Measurements from ENCODE around the gene STAG3. TPM values are rescaled to one million over a fixed set of nuclear protein-coding genes. Genes with fewer than 3 reads are reported as not detected.
"Not testable (repeated sequence)": the region's sequence is repeated elsewhere in the genome, so short reads cannot be mapped to it uniquely, and the experiment has no call there.

STAG3 gene
- total RNA-seq, 4 donors from 2014 or later, result 0.13 to 0.92 (median 0.50) TPM; not detected in 1

- no peaks in the 10 kb centered on the region for H3K9me3 ChIP-seq
- 93% methylated on average over 14 of the region's 14 CpGs for WGBS
- H3K4me1 ChIP-seq, result peaks cover 0 to 4% (median 2%) of the 10 kb centered on the region in 4 donors
- H3K27ac ChIP-seq (replicated peaks in 1 of 4), result no peak overlapping the region
- intact Hi-C loops (cut with DNase I), result no loop called here
- DNase-seq (ENCODE audit: extremely low spot score), result no peak
- no peak overlapping the region for H3K4me3 ChIP-seq
- TF ChIP-seq POLR2A (IDR thresholded peaks at IDR 0.05; ENCODE audit: low read depth) (no peak), EP300 (IDR thresholded peaks at IDR 0.05) (no peak), CTCF (IDR thresholded peaks at IDR 0.05) (no peak), POLR2AphosphoS5 (IDR thresholded peaks at IDR 0.05) (no peak)
- H3K36me3 ChIP-seq, result peaks cover 0 to 44% (median 28%) of the 10 kb centered on the region in 4 donors
- no peaks in the 10 kb centered on the region for H3K27me3 ChIP-seq
These were observed 44.2 kb downstream of the STAG3 start for GRCh38 chr7:100221767-100222444.

DNA sequence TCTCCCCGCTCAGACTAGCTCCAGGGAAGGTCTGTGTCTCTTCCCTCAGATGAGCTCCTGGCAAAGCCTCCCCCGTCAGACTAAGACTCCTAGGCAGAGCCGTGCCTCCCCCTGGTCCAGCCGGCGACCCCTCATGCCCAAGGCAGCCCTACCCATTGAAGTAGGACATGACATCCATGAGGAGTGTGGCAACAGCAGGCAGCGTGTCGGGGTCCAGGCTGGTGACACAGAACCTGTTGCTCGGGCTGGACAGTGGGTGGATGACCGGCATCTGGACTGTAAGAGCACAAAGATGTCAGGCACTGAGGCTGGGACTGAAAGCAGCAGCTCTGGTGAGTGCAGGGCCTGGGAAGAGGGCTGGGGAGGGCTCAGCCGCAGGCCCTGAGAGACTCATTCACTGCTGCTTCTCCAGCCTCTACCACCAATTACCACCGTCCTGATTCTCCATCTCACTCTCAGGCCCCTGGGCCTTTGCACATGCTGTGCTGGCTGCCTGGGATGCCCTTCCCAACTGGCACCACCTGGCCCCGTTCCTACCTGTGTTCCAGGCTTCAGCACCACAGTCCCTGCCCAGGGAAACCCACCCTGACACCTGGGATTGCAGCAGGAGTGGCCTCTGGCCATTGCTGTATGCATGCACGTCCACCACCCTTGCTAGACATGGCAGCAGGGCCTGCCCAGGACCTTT, 44.9 kb downstream of the STAG3 start:
- Histone ChIP-seq H3K27me3 (no peaks in the 10 kb centered on the region), H3K27ac (replicated peaks in 1 of 4) (no peak overlapping the region), H3K4me1 (peaks cover 0 to 3% (median under 1%) of the 10 kb centered on the region in 4 donors), H3K4me3 (no peak overlapping the region), H3K9me3 (no peaks in the 10 kb centered on the region), H3K36me3 (peaks cover 0 to 50% (median 28%) of the 10 kb centered on the region in 4 donors)
- DNase-seq (ENCODE audit: extremely low spot score), result no peak
- TF ChIP-seq EP300 (IDR thresholded peaks at IDR 0.05), result no peak
- TF ChIP-seq POLR2AphosphoS5 (IDR thresholded peaks at IDR 0.05), result no peak
- no peak for TF ChIP-seq POLR2A (IDR thresholded peaks at IDR 0.05; ENCODE audit: low read depth)
- WGBS, result 92% methylated on average over 9 of the region's 13 CpGs
- intact Hi-C loops (cut with DNase I), result no loop called here

DNA sequence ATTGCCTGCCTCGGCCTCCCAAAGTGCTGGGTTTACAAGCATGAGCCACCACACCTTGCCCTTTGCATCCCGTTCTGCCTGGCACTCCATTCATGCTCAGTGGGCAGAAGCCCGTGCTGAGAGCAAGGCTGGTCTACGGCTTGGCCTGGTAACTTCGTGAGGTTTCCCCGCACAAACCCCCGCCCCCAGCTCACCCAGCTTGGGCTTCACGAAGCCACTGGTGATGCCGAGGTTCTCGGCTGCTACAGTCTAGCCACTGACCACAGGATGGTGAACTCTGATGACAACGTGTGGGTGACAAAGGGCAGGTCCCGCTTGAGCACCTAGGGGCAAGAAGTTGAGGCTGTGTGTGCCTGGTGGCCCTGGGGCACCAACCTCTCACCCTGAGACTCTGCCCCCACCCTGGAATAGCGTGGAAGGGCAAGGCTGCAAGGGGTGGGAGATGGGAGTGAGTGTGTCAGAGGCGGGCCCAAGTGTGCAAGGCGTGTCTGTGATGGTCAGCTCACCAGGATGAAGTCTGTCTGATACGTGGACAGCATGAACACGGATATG, 45.7 kb downstream of the STAG3 start:
- intact Hi-C loops (cut with DNase I); DNase-seq (ENCODE audit: extremely low spot score); H3K9me3 ChIP-seq; H3K27me3 ChIP-seq; H3K4me3 ChIP-seq; H3K27ac ChIP-seq (replicated peaks in 1 of 4); H3K4me1 ChIP-seq: not testable (repeated sequence)
- peaks cover 0 to 54% (median 28%) of the 10 kb centered on the region in 4 donors for H3K36me3 ChIP-seq
- WGBS, result 82% methylated on average over 3 of the region's 17 CpGs

DNA sequence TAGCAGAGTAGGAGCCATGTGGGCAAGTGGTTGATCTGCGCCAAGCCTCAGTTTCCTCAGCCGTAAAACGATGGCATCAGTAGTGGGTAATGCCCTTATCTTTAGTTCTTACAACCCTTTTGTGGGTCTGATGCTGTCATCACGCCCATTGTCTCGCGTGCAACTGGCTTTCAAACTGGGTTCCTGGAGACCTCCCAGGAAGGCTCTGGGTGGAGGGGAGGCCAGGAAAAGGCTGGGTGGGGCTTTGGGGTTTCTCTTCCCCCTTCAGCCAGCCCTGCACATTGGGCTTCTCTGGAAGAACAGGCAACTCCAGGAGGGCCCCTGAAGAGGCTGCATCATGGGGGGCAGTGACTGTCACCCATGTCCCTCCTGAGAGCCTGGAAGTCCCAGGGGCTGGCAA, 47.2 kb downstream of the STAG3 start:
- DNase-seq (ENCODE audit: extremely low spot score); intact Hi-C loops (cut with DNase I); H3K27ac ChIP-seq (replicated peaks in 1 of 4); H3K4me1 ChIP-seq; H3K4me3 ChIP-seq; H3K9me3 ChIP-seq; H3K27me3 ChIP-seq: not testable (repeated sequence)
- whole genome bisulfite sequencing, result 96% methylated on average over 3 of the region's 6 CpGs
- peaks cover 0 to 56% (median 28%) of the 10 kb centered on the region in 4 donors for H3K36me3 ChIP-seq

DNA sequence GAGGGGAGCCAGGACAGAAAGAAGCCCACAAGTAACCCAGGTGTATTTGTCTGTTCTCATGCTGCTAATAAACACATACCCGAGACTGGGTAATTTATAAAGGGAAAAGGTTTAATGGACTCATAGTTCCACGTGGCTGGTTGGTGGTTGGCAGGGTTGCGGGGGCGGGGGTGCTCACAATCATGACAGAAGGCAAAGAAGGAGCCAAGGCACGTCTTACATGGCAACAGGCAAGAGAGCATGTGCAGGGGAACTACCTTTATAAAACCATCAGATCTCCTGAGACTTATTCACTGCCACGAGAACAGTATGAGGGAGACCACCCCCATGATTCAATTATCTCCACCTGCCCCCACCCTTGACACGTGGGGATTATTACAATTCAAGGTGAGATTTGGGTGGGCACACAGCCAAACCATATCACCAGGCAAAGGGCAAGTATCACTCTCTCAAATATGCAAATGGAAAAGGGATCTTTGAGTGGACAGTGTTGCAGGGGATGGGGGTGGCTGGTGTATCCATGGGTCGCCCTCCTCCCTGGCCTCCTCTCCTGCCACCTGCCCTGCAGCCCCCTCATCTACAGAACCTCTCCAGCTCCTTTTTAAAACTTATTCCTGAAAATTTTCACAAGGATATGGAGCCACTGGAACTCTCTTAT, 57.1 kb downstream of the STAG3 start:
- H3K36me3 ChIP-seq, result peaks cover 0 to 20% (median 4%) of the 10 kb centered on the region in 4 donors
- H3K27ac ChIP-seq (replicated peaks in 1 of 4); H3K9me3 ChIP-seq; H3K27me3 ChIP-seq; H3K4me1 ChIP-seq; intact Hi-C loops (cut with DNase I); DNase-seq (ENCODE audit: extremely low spot score); H3K4me3 ChIP-seq: not testable (repeated sequence)
- 87% methylated on average over 8 of the region's 8 CpGs for WGBS

- WGBS, result 95% methylated on average over 7 of the region's 7 CpGs
- H3K27me3 ChIP-seq; H3K4me3 ChIP-seq; H3K27ac ChIP-seq (replicated peaks in 1 of 4); DNase-seq (ENCODE audit: extremely low spot score); H3K9me3 ChIP-seq; H3K36me3 ChIP-seq; intact Hi-C loops (cut with DNase I): not testable (repeated sequence)
- peaks cover 5 to 10% (median 7%) of the 10 kb centered on the region in 4 donors for H3K4me1 ChIP-seq
These were observed 62.3 kb downstream of the STAG3 start for GRCh38 chr7:100239975-100240374.

DNA sequence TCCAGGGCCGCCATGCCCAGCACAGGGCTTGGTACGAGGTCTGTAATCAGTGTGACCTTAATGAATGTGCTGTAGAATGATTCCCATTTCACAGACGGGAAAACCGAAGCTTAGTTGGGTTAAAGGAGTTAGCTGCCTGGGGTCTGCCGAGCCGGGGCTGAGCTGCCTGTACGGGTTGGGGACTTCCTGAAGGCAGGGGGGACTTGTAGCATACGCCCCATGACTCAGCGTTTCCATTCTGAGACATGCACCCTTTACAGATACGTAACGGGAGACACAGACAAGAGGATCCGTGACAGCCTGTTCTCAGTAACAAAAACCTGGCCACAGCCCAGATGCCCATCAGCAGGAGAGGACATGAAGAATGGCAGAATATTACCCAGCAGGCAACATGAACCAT, 65.7 kb downstream of the STAG3 start:
- H3K4me3 ChIP-seq; intact Hi-C loops (cut with DNase I); DNase-seq (ENCODE audit: extremely low spot score); H3K36me3 ChIP-seq; H3K9me3 ChIP-seq; H3K27me3 ChIP-seq; H3K27ac ChIP-seq (replicated peaks in 1 of 4): not testable (repeated sequence)
- H3K4me1 ChIP-seq, result peaks cover 5 to 12% (median 9%) of the 10 kb centered on the region in 4 donors
- 70% methylated on average over 8 of the region's 12 CpGs for WGBS

DNA sequence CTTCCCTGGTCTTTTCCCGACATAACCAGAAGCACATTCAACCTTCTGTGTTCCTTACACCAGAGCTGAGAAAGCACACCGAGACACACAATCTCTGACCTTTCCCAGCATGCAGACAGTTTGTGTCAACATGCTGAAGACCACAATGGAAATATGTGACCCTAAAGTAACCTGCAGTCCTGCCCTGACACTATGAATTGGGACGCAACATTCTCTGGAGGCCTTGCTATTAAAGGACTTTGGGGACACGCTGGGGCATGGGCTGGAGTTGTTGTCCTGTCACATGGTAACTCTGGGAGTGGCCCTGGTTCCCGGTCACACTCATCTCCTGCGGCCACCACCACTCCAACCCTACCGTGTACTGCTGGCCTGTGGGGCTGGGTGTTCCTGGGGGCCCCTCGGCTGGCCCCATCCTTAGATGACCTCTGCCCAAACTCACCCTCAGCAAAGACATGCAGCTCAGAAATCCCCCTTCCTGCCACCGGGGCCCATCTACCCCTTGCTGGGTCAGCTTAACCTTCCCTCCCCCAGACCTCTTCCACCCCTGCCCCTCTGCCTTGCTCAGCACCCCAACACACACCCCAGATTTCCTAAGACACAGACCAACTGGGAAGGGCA, 67.4 kb downstream of the STAG3 start:
- intact Hi-C loops (cut with DNase I), result not testable (repeated sequence)
- 80% methylated on average over 4 of the region's 9 CpGs for WGBS

DNA sequence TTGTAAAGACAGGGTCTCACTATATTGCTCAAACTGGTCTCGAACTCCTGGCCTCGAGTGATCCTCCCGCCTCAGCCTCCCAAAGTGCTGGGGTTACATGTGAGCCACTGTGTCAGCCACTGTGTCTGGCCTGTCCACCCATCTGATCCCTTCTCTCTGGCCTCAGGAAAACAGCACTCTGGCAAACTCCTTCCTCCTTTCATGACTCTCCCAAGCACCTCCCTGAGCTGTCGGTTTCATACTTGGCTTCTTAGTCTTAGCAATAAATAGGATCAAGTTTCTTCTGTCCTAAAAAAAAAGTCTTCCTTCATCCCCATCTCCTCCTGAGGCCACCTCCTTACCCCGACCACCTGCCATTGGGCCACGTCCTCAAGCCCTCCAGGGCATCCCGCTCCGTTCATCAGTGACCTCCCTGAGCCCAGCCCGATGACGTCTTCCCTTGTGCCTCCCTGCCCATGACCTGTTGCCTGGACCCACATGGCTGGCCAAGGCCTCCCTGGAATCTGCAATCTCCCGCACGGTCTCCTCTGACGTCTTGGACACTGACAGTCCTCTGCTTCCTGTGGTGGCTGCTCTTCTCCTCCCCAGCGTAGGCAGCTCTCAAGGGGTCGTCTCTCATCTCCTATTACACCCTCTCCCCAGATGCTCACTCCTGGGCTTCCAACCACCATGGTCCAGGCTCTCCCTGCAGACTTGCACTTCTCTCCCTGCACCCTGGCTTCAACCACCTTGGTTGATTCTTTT, 68.6 kb downstream of the STAG3 start:
- H3K36me3 ChIP-seq; H3K9me3 ChIP-seq; H3K4me3 ChIP-seq; DNase-seq (ENCODE audit: extremely low spot score); intact Hi-C loops (cut with DNase I); H3K27ac ChIP-seq (replicated peaks in 1 of 4); H3K27me3 ChIP-seq: not testable (repeated sequence)
- WGBS, result 84% methylated on average over 15 of the region's 15 CpGs
- H3K4me1 ChIP-seq, result peaks cover 5 to 12% (median 9%) of the 10 kb centered on the region in 4 donors

More for the DNA sequence above, 67.4 kb downstream of the STAG3 start:
- H3K4me3 ChIP-seq; H3K27me3 ChIP-seq; H3K27ac ChIP-seq (replicated peaks in 1 of 4); H3K9me3 ChIP-seq; DNase-seq (ENCODE audit: extremely low spot score); H3K36me3 ChIP-seq: not testable (repeated sequence)
- peaks cover 5 to 12% (median 9%) of the 10 kb centered on the region in 4 donors for H3K4me1 ChIP-seq

GRCh38 chr7:100246865-100247137, 69.1 kb downstream of the STAG3 start:
- H3K36me3 ChIP-seq; DNase-seq (ENCODE audit: extremely low spot score); H3K9me3 ChIP-seq; H3K4me3 ChIP-seq; H3K27me3 ChIP-seq; intact Hi-C loops (cut with DNase I); H3K27ac ChIP-seq (replicated peaks in 1 of 4): not testable (repeated sequence)
- 97% methylated on average over 9 of the region's 9 CpGs for WGBS
- H3K4me1 ChIP-seq, result peaks cover 5 to 12% (median 9%) of the 10 kb centered on the region in 4 donors
